Adrenal gland (tissue), 12 donors: ENCODE measurements around the gene SMIM38. TPM values are rescaled to one million over a fixed set of nuclear protein-coding genes. Genes with fewer than 3 reads are reported as not detected.

Experiments
- DNase-seq, 7 donors: peaks; one replicate each; pipeline ENCODE4 v3.0.0-alpha.2; 2019 to 2020
- H3K27ac ChIP-seq, 5 donors: fragments of 200-600 bp; sonication (generic) in 4 of 5; 1 replicate in 3 of 5; 2 replicates in 2 of 5; pipeline versions ENCODE4 v1.5.1 to v1.8.0; 2016 to 2020; ENCODE audit warnings: mild to moderate bottlenecking in 1 of 5
- H3K27me3 ChIP-seq: fragments of 200-600 bp; 2 replicates; pipeline ENCODE4 v1.8.0; 2021
- H3K36me3 ChIP-seq, 2 donors: fragments of 200-600 bp; replicated peaks in 1 of 2; 1 replicate in 1 of 2; 2 replicates in 1 of 2; pipeline versions ENCODE4 v1.5.1 to v1.8.0; 2018 to 2022
- H3K4me1 ChIP-seq, 2 donors: fragments of 200-600 bp; replicated peaks in 1 of 2; 1 replicate in 1 of 2; 2 replicates in 1 of 2; pipeline versions ENCODE4 v1.5.1 to v1.8.0; 2018 to 2021
- H3K4me3 ChIP-seq, 4 donors: fragments of 200-600 bp; sonication (generic) in 3 of 4; one replicate each; pipeline ENCODE4 v1.5.1; 2016 to 2018
- H3K9me3 ChIP-seq, 3 donors: fragments of 200-600 bp; sonication (generic) in 1 of 3; replicated peaks in 1 of 3; 1 replicate in 2 of 3; 2 replicates in 1 of 3; pipeline versions ENCODE4 v1.5.1 to v1.8.0; 2016 to 2021
- POLR2A ChIP-seq, 2 donors: fragments of 450-650 bp; IDR thresholded peaks; one replicate each; pipeline ENCODE4 v1.6.1; 2017; ENCODE audit warnings: antibody characterized with exemption in 2 of 2, mild to moderate bottlenecking in 2 of 2, moderate library complexity in 1 of 2
- WGBS, 4 donors: extraction: QIAGEN DNeasy Blood & Tissue Kit in 2 of 4; methylation state at CpG; one replicate each; pipeline versions ENCODE4 v1.1.5 to v1.1.7; 2013 to 2017; 5-methylcytosine and 5-hydroxymethylcytosine counted together
- intact Hi-C, 2 donors: fragments of 100-400 bp; cut with DNase I; formaldehyde crosslinking; loops; one replicate each; pipeline versions ENCODE4 v1.14.1 to v1.15.0; 2022 to 2023
- polyA plus RNA-seq, 3 donors: library from polyadenylated mRNA; stranded (reverse); fragments of 200-250 nt in 2 of 3; fragments of 350-450 nt in 1 of 3; fragmentation: Illumina TruSeq in 1 of 3; extraction: RNeasy Lipid Tissue Mini Kit (QIAGEN cat#74804) in 1 of 3; gene quantifications; one replicate each; pipeline ENCODE4 v1.2.3, GENCODE V29; 2013 to 2014
- total RNA-seq, 9 donors: library from RNA; depleted of rRNA in 4 of 9; stranded (reverse); fragments of >200 nt in 4 of 9; fragments of 120-200 nt in 1 of 9; fragmentation: NEBNext Ultra II Directional in 1 of 9; extraction: Animal tissue kit (Norgen Biotek cat#: 25700) in 1 of 9; gene quantifications; one replicate each; pipeline versions ENCODE4 v1.1.0 to v1.2.4, GENCODE V29; 2013 to 2023
- TF ChIP-seq, protein P1 (sequence below), 6 experiments: fragments of 450-650 bp in 4 of 6; fragments of 200-600 bp in 2 of 6; sonication (generic) in 1 of 6; IDR thresholded peaks; 1 replicate in 5 of 6; 2 replicates in 1 of 6; pipeline versions ENCODE4 v1.5.1 to v1.8.0; 2016 to 2021; ENCODE audit warnings: antibody characterized with exemption in 6 of 6, mild to moderate bottlenecking in 2 of 6, moderate library complexity in 1 of 6
- donor health status: healthy with polysubstance abuse.
- donor health status: Bipolar disorder and iron deficiency.
- donor health status: DM: yes; HTN: yes; CAD: no.
- donor health status: DM: no; HTN: no; CAD: no.
- donor health status: DM: no; HTN: no; CAD: no.
- donor health status: DM: yes; HTN: yes; CAD: no.

The SMIM38 gene
- total and polyA plus RNA-seq, 12 donors = 0.11 to 0.33 (median 0.16) TPM; not detected in 4

DNA sequence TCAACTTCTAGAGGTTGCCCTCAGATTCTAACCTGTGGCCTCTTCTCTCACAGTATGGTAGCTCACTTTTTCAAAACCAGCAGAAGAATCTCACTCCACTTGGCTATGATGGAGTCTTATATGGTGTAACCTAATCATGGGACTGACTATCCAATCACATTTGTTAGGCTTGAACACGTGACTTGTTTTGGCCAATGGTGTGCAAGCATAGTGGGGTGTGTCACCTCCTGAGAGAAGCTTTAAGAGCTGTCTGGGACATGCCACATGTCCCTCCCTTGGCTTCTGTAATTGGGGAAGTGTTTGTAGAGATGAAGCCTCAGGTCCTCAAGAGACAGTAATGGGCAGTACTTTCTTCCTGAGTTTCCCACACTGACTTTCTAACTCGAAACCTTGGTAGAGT is 12.8 kb upstream of the SMIM38 start:
- intact Hi-C loops = no loop called here
- no peak for DNase-seq
- Histone ChIP-seq H3K27me3 (no peaks in the 10 kb centered on the region), H3K27ac (no peak overlapping the region), H3K36me3 (no peaks in the 10 kb centered on the region), H3K9me3 (no peaks in the 10 kb centered on the region), H3K4me1 (no peaks in the 10 kb centered on the region), H3K4me3 (no peak overlapping the region)
- TF ChIP-seq, protein P1, sequence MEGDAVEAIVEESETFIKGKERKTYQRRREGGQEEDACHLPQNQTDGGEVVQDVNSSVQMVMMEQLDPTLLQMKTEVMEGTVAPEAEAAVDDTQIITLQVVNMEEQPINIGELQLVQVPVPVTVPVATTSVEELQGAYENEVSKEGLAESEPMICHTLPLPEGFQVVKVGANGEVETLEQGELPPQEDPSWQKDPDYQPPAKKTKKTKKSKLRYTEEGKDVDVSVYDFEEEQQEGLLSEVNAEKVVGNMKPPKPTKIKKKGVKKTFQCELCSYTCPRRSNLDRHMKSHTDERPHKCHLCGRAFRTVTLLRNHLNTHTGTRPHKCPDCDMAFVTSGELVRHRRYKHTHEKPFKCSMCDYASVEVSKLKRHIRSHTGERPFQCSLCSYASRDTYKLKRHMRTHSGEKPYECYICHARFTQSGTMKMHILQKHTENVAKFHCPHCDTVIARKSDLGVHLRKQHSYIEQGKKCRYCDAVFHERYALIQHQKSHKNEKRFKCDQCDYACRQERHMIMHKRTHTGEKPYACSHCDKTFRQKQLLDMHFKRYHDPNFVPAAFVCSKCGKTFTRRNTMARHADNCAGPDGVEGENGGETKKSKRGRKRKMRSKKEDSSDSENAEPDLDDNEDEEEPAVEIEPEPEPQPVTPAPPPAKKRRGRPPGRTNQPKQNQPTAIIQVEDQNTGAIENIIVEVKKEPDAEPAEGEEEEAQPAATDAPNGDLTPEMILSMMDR (IDR thresholded peaks at IDR 0.05) = no peak
- no peak for TF ChIP-seq POLR2A (IDR thresholded peaks at IDR 0.05)
- 89 to 100% (median 93%) methylated on average over 2 of the region's 2 CpGs for WGBS, 4 donors

DNA sequence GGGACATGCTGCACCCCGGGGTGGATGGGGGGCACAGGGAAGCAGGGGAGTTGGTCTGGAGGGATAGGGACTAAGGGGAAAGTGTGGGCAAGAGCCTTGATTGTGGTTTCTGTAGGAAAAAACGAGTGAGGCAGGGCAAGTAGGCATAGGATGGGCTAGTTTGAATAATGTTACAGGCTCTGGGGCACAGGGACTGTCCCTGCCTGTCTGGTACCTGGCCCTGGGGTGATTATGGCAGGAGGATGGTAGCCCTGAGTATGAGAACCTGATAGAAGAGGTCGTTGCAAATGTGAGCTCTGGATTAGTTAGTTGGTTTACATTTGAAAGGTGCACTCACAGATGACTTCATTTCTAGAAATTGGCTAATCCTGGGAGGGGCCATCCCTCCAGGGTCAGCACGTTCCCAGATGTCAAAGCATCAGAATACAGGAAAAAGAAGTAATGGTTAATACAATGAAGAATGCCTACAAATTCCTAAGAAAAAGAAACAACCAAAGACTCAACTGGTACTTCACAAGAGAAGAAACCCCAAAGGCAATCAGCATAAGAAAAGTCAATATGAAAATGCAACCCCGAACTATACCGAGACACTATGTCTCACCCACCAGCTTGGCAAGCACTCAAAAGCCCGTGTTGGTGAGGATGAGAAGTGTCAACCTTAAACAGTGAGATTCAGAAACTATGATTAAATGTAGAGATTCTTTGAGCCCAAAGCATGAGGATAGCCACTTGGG is 11.3 kb upstream of the SMIM38 start:
- DNase-seq = no peak
- Histone ChIP-seq H3K4me3 (no peak overlapping the region), H3K4me1 (no peaks in the 10 kb centered on the region), H3K27me3 (no peaks in the 10 kb centered on the region), H3K36me3 (no peaks in the 10 kb centered on the region), H3K9me3 (no peaks in the 10 kb centered on the region), H3K27ac (no peak overlapping the region)
- 66 to 70% (median 68%) methylated on average over 7 of the region's 7 CpGs for WGBS, 4 donors
- intact Hi-C loops = no loop called here
- TF ChIP-seq, protein P1 (IDR thresholded peaks at IDR 0.05) = no peak
- TF ChIP-seq POLR2A (IDR thresholded peaks at IDR 0.05) = no peak

DNA sequence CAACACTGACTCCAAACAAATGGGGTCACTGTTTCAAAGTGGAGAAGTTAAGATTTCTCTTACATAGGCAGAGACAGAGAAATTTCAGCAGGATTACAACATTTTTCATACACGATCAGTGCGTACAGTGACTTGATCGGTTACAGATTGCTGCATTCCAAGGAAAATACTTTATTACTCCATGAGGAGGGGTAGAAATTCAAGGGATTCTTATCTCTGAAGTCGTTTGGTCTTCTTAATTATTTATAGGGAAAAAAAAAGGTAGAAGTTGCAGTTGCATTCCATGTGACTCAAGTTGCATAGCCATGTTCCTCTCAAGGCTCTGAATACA is 10.7 kb upstream of the SMIM38 start:
- no peaks in the 10 kb centered on the region for H3K9me3 ChIP-seq
- TF ChIP-seq POLR2A (IDR thresholded peaks at IDR 0.05) = no peak
- TF ChIP-seq, protein P1 (IDR thresholded peaks at IDR 0.05) = no peak
- H3K27me3 ChIP-seq = no peaks in the 10 kb centered on the region
- H3K4me3 ChIP-seq = no peak overlapping the region
- no peak overlapping the region for H3K27ac ChIP-seq
- intact Hi-C loops = no loop called here
- no peaks in the 10 kb centered on the region for H3K4me1 ChIP-seq
- H3K36me3 ChIP-seq = no peaks in the 10 kb centered on the region
- DNase-seq = no peak
- WGBS, 4 donors = 67 to 74% (median 72%) methylated on average over 4 of the region's 4 CpGs

DNA sequence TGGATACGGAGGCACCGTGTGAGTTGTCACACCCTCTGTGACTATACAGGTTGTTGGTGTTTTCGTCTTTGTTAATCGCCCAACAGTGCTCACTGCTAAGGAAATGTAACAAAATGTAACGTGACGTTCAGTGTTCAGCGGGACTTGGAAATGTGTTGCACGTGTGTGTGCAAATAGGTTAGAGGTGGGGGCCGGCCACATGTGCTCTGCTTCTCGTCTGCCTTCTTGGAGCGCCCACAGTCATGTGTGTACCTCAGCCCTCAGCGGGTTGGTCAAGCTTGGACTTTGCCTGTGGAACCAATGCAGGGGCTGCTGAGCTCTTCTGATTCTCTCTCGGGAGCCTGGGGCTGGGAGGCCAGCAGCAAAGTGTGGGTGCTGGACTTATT is 7.4 kb upstream of the SMIM38 start:
- Histone ChIP-seq H3K27ac (no peak overlapping the region), H3K4me1 (no peaks in the 10 kb centered on the region), H3K27me3 (no peaks in the 10 kb centered on the region), H3K9me3 (no peaks in the 10 kb centered on the region), H3K36me3 (no peaks in the 10 kb centered on the region), H3K4me3 (no peak overlapping the region)
- intact Hi-C loops = no loop called here
- no peak for TF ChIP-seq POLR2A (IDR thresholded peaks at IDR 0.05)
- TF ChIP-seq, protein P1 (IDR thresholded peaks at IDR 0.05) = no peak
- DNase-seq = no peak
- 88 to 95% (median 91%) methylated on average over 13 of the region's 13 CpGs for WGBS, 4 donors
